ENCODE results near the gene SH3RF3. TPM values are rescaled to one million over a fixed set of nuclear protein-coding genes. Genes with fewer than 3 reads are reported as not detected.

SH3RF3 gene
- total RNA-seq, 4 donors from 2014 or later: 5.3 to 10.0 (median 8.0) TPM

GRCh38 chr2:109423556-109424359 lies 294.8 kb downstream of the SH3RF3 start:
- TF ChIP-seq, protein P1, sequence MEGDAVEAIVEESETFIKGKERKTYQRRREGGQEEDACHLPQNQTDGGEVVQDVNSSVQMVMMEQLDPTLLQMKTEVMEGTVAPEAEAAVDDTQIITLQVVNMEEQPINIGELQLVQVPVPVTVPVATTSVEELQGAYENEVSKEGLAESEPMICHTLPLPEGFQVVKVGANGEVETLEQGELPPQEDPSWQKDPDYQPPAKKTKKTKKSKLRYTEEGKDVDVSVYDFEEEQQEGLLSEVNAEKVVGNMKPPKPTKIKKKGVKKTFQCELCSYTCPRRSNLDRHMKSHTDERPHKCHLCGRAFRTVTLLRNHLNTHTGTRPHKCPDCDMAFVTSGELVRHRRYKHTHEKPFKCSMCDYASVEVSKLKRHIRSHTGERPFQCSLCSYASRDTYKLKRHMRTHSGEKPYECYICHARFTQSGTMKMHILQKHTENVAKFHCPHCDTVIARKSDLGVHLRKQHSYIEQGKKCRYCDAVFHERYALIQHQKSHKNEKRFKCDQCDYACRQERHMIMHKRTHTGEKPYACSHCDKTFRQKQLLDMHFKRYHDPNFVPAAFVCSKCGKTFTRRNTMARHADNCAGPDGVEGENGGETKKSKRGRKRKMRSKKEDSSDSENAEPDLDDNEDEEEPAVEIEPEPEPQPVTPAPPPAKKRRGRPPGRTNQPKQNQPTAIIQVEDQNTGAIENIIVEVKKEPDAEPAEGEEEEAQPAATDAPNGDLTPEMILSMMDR (IDR thresholded peaks at IDR 0.05; ENCODE audit: low read depth): no peak

DNA sequence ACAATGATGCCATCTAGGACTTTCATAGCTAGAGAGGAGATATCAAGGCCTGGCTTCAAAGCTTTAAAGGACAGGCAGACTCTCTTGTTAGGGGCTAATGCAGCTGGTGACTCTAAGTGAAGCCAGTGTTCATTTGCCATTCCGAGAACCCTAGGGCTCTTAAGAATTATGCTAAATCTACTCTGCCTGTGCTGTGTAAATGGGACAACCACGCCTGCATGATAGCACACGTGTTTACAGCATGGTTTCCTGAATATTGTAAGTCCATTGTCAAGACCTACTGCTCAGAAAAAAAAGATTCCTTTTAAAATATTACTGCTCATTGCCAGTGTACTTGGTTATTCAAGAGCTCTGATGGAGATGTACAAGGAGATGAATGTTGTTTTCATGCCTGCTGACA lies 296.4 kb downstream of the SH3RF3 start:
- TF ChIP-seq, protein P1 (IDR thresholded peaks at IDR 0.05; ENCODE audit: low read depth): no peak

- TF ChIP-seq, protein P1 (IDR thresholded peaks at IDR 0.05; ENCODE audit: low read depth): no peak
These were observed 298.7 kb downstream of the SH3RF3 start for GRCh38 chr2:109427661-109428091.

DNA sequence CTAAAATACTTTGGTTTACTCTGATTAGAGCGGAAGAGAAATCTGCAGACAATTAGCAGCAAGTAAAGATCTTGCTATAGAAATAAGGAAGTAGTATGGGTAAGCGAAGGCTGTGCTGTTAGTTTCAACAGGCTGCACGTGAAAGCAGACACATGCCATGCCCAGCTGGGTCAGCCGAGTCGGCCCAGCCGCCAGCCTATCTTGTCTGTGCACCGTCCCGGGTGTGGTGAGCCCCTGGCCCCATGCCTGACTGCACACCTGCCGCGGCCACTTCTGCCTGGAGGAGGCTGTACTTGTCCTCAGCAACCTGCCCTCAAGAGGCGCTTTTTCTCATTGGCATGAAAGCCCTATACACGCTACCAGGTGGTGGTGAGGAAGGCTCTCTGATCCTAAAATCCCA lies 299.3 kb downstream of the SH3RF3 start:
- TF ChIP-seq, protein P1 (IDR thresholded peaks at IDR 0.05; ENCODE audit: low read depth): no peak

DNA sequence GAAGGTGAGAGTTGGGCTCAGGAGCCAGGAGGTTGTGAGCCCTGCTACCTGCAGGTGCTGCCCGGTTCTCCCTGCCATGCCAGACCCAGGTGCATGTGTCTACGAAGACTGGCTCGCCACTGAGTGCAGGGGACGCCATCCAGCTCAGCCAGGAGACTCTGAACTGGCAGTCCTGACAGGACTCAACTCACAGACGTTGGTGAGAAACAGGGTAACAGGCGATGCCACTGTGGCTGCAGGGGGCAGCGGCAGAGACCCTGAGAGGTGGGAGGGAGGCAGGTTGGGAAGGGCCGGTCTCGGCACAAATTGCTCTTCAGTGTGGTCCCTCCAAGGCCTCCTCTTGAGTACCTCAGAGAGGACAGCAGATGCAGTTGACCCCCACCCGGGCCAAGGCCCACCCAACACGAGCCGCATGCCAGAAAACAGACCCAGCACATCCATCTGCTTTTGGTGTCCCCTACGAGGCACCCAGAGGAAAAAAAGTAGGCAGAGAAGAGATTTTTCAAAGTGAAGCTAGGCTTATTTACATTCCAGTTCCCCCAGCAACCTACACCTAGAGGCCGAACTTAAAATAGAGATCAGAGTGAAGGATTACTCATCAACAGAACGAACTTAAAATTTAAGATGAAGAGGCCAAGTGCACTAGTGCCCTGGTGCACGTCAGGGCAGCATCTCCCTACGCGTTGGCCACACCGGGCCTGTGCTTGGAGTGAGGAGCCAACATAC lies 300.0 kb downstream of the SH3RF3 start:
- TF ChIP-seq, protein P1 (IDR thresholded peaks at IDR 0.05; ENCODE audit: low read depth): no peak

DNA sequence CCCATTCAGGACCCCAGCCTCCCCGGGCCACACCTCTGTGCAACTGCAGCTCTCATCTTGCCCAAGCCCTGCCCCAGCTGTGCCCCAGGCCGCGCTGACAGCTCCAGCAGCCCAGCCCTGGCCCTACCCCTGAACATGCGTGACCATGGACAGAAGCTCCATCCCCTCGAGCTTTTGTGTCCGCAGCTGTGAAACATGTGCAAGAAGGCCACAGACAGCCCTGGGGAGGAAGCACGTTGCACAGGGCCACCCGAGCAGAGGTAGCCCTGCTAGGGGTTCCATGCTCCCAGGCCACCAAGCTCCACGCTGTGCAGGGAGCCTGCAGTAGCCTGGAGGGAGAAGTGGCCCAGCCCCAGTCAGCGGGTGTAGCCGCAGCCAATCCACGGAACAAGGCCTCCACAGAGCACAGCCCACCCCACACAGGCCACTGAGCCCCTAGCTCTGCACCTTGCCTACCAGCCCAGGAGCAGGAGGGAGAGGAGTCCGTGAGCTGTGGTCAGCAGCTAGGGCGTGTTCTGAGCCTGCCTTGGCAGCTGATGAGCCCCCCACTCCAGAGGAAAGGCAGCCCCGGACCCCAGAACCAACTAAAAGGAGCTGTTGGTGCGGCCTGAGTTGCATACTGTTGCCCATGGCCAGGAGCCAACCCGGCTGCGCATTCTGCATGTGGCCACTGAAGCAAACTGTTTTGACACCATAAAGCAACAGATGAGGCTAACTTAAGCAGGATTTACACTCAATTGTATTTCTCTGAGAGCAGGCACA lies 300.7 kb downstream of the SH3RF3 start:
- TF ChIP-seq, protein P1 (IDR thresholded peaks at IDR 0.05; ENCODE audit: low read depth): no peak

- TF ChIP-seq, protein P1 (IDR thresholded peaks at IDR 0.05; ENCODE audit: low read depth): no peak
These were observed 301.3 kb downstream of the SH3RF3 start for GRCh38 chr2:109430329-109430636.
